HepG2 (cell line): ENCODE results near the gene KIZ. TPM values are rescaled to one million over a fixed set of nuclear protein-coding genes. Genes with fewer than 3 reads are reported as not detected.

Source experiments
- ATAC-seq: fragments of 200-7000 bp; cut with Tn5 transposase; 3 replicates; pipeline ENCODE4 v1.9.1; 2020; ENCODE audit warnings: mild to moderate bottlenecking, moderate library complexity
- BruUV-seq: library from RNA; stranded (reverse); fragments of 400-500 nt; replicated peaks from 2 replicates; lab custom pipeline; 2021; lab: Mats Ljungman, UMichigan
- CTCF ChIA-PET: fragments of 300-600 bp; formaldehyde crosslinking; extraction: SDS; loops from one replicate; lab custom pipeline; 2021; ENCODE audit warnings: low total read pairs, inconsistent platforms, low intra/inter-chr PET ratio; lab: Yijun Ruan, JAX
- POLR2A ChIA-PET: fragments of 350-600 bp; sonication (Branson Sonifier 250); formaldehyde crosslinking; loops from one replicate; lab custom pipeline; 2020; ENCODE audit warnings: antibody characterized with exemption, inconsistent platforms; lab: Yijun Ruan, JAX
- DNase-seq: peaks from one replicate; pipeline ENCODE4 v3.0.0-alpha.2; 2015; ENCODE audit warnings: low spot score
- FAIRE-seq: peaks from 3 replicates; lab custom pipeline; 2011; peaks lifted over from hg19 to GRCh38; lab: Jason Lieb, UNC
- H2AFZ ChIP-seq: one replicate; pipeline ENCODE4 v1.6.1; 2011; ENCODE audit warnings: low read length, inconsistent platforms
- H3K27ac ChIP-seq: fragments of 300-600 bp; 3 replicates; pipeline ENCODE4 v1.8.0; 2011; ENCODE audit warnings: mixed run types, mild to moderate bottlenecking, mixed read lengths, low read length, inconsistent platforms; ENCODE audit not compliant: insufficient read depth; ENCODE audit errors: extremely low read length
- H3K27me3 ChIP-seq, 2 experiments: fragments of 200-600 bp in 1 of 2; 2 replicates in 1 of 2; 3 replicates in 1 of 2; pipeline versions ENCODE4 v1.6.0 to v1.8.0; 2011; ENCODE audit warnings: low read length in 2 of 2, mild to moderate bottlenecking in 2 of 2, moderate library complexity in 2 of 2, inconsistent platforms in 1 of 2; ENCODE audit not compliant: insufficient read depth in 2 of 2, control insufficient read depth in 1 of 2
- H3K36me3 ChIP-seq, 2 experiments: fragments of 200-600 bp in 1 of 2; replicated peaks in 1 of 2; 2 replicates in 1 of 2; 3 replicates in 1 of 2; pipeline versions ENCODE4 v1.5.1 to v1.8.0; 2011; ENCODE audit warnings: low read length in 2 of 2, inconsistent platforms in 1 of 2; ENCODE audit not compliant: insufficient read depth in 2 of 2, control insufficient read depth in 1 of 2
- H3K4me1 ChIP-seq: 2 replicates; pipeline ENCODE4 v1.5.1; 2012; ENCODE audit warnings: low read length, inconsistent platforms; ENCODE audit not compliant: insufficient read depth
- H3K4me2 ChIP-seq: 2 replicates; pipeline ENCODE4 v1.6.0; 2011; ENCODE audit warnings: low read depth, low read length, inconsistent platforms
- H3K4me3 ChIP-seq, 3 experiments: fragments of 200-600 bp in 1 of 3; sonication (generic), shearing (Covaris generic) in 1 of 3; replicated peaks in 1 of 3; 2 replicates each; pipeline ENCODE4 v1.5.1; 2011 to 2016; ENCODE audit warnings: low read length in 3 of 3, inconsistent platforms in 2 of 3, low read depth in 2 of 3, mild to moderate bottlenecking in 2 of 3, control low read depth in 1 of 3, mixed read lengths in 1 of 3; ENCODE audit not compliant: insufficient read depth in 1 of 3
- H3K79me2 ChIP-seq: one replicate; pipeline ENCODE4 v1.6.1; 2011; ENCODE audit warnings: low read length, inconsistent platforms; ENCODE audit not compliant: insufficient read depth
- H3K9ac ChIP-seq: 2 replicates; pipeline ENCODE4 v1.6.0; 2011; ENCODE audit warnings: mild to moderate bottlenecking, low read depth, low read length, inconsistent platforms; ENCODE audit not compliant: insufficient read depth
- H3K9me3 ChIP-seq: 2 replicates; pipeline ENCODE4 v1.5.1; 2012; ENCODE audit warnings: mild to moderate bottlenecking, low read length
- H4K20me1 ChIP-seq: 2 replicates; pipeline ENCODE4 v1.6.0; 2011; ENCODE audit warnings: inconsistent platforms, mild to moderate bottlenecking, low read length, moderate library complexity; ENCODE audit not compliant: insufficient read depth
- HMG20A ChIP-seq: IDR thresholded peaks from 2 replicates; pipeline ENCODE4 v1.6.1; 2016; ENCODE audit warnings: borderline replicate concordance
- KLF16 ChIP-seq, 2 experiments: sonication (generic) in 1 of 2; formaldehyde crosslinking in 1 of 2; IDR thresholded peaks; 2 replicates each; pipeline versions ENCODE4 v1.6.1 to v1.8.0; 2016 to 2023; ENCODE audit warnings: missing genetic modification reagents in 2 of 2, missing compliant biosample characterization in 1 of 2
- ZKSCAN1 ChIP-seq: fragments of 150-350 bp; IDR thresholded peaks from 2 replicates; pipeline ENCODE4 v1.6.1; 2014; ENCODE audit warnings: low read length
- ZNF780A ChIP-seq: sonication (generic); formaldehyde crosslinking; IDR thresholded peaks from 2 replicates; pipeline ENCODE4 v1.8.0; 2022; ENCODE audit warnings: mild to moderate bottlenecking, missing genetic modification reagents, moderate library complexity
- WGBS: methylation state at CpG from one replicate; pipeline ENCODE4 v1.1.6; 2017; ENCODE audit warnings: low lambda C conversion rate; 5-methylcytosine and 5-hydroxymethylcytosine counted together
- in situ Hi-C: cut with HindIII; loops from 2 replicates; pipeline ENCODE4 v1.10.0; 2017; ENCODE audit warnings: low pct_unique_long_range_greater_than_20kb; ENCODE audit not compliant: extremely low pct_ligation_motif_present
- intact Hi-C: fragments of 100-400 bp; cut with micrococcal nuclease; formaldehyde crosslinking; loops from one replicate; pipeline ENCODE4 v1.10.0; 2022; ENCODE audit not compliant: unreplicated experiment
- polyA plus RNA-seq, 8 experiments: library from polyadenylated mRNA; depleted of rRNA in 3 of 8; stranded (reverse) in 7 of 8; unstranded in 1 of 8; fragments of >200 nt; fragmentation: Illumina TruSeq in 4 of 8; extraction: Trizol in 4 of 8; gene quantifications; 2 replicates each; pipeline versions ENCODE4 v1.2.1 to v1.2.3, GENCODE V29; 2011 to 2016; ENCODE audit warnings: low read depth in 4 of 8, missing spikeins in 1 of 8, mixed read lengths in 1 of 8; ENCODE audit not compliant: insufficient read depth in 1 of 8
- total RNA-seq, 5 experiments: library from RNA; depleted of rRNA; stranded (reverse); fragments of >200 nt; fragmentation: Illumina TruSeq; extraction: Trizol; gene quantifications; 2 replicates each; pipeline ENCODE4 v1.2.3, GENCODE V29; 2016; ENCODE audit warnings: low read depth in 1 of 5
- TF ChIP-seq, protein P1 (sequence below): sonication (generic); formaldehyde crosslinking; IDR thresholded peaks from 2 replicates; pipeline ENCODE4 v1.4.0; 2020; ENCODE audit warnings: mild to moderate bottlenecking, missing genetic modification reagents
- TF ChIP-seq, protein P2 (sequence below): sonication (generic); formaldehyde crosslinking; IDR thresholded peaks from 2 replicates; pipeline ENCODE4 v1.5.1; 2020; ENCODE audit warnings: missing genetic modification reagents, mild to moderate bottlenecking, borderline replicate concordance
- TF ChIP-seq, protein P3 (sequence below): sonication (generic); formaldehyde crosslinking; IDR thresholded peaks from 2 replicates; pipeline ENCODE4 v1.4.0; 2020; ENCODE audit warnings: missing genetic modification reagents, borderline replicate concordance
- TF ChIP-seq, protein P4 (sequence below): sonication (generic); formaldehyde crosslinking; IDR thresholded peaks from 2 replicates; pipeline ENCODE4 v1.4.0; 2020; ENCODE audit warnings: missing genetic modification reagents, mild to moderate bottlenecking, borderline replicate concordance
- TF ChIP-seq, protein P5 (sequence below): sonication (generic); formaldehyde crosslinking; IDR thresholded peaks from 2 replicates; pipeline ENCODE4 v1.8.0; 2022; ENCODE audit warnings: missing genetic modification reagents, low read depth, mild to moderate bottlenecking, borderline replicate concordance

Gene KIZ
- total and polyA plus RNA-seq, 2 of the 13 experiments (the other 11 are each of a cell fraction or from before 2014, with no cell fraction given), result 46.3 to 114 TPM

DNA sequence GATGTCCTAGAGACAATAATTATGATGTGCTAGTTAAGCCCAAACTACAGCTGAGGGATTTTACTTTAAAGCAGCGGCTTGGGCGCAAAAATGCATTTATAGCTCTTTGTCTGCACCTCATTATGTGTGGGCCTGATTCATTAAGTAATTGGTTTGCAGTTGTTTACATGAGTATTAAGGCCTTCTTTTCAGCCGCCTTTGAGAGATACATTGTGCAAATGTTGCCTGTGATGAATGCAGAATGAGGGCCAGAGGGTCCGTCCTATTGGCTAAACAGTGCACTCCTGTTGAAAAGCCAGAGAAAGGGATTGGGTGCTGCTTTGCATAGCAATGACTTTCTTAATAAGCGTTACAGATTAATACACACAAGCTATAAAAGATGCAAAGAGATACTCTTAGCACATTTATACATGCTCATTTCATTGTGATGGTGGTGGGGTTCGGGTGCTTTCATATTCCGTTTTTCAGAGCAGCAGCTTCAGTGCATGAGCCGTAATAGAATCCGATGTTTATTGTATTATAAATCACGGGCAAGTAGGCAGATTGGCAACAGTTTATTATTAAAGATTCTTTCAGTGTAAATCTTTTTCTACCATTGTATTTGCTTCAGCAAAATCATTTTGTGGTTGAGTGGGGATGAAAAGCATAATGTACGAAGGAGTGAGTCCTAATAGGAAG is 109.1 kb downstream of the KIZ start:
- H4K20me1 ChIP-seq, result peaks cover 6% of the 10 kb centered on the region
- no peaks in the 10 kb centered on the region for H3K79me2 ChIP-seq
- H3K9me3 ChIP-seq, result no peaks in the 10 kb centered on the region
- ChIA-PET CTCF (interaction anchor here (0.7 to 7.3 kb wide), 7 partner anchors 66 to 398 kb away, joined by 3 to 181 read pairs (median 7); no protein-coding TSS in a partner anchor), POLR2A (no interaction called here)
- BruUV-seq, result no TSS peak
- H3K4me1 ChIP-seq, result peaks cover 6% of the 10 kb centered on the region; the same call in 1 of the 2 replicates
- peaks cover 16 to 61% of the 10 kb centered on the region in 2 experiments for H3K36me3 ChIP-seq
- intact Hi-C loops, result loop anchor here (1.0 to 5.0 kb wide), 5 partner anchors 67 to 370 kb away; partner anchors contain the start of gene XRN2
- ATAC-seq, result no peak
- no peak overlapping the region for H3K27ac ChIP-seq
- no peaks in the 10 kb centered on the region for H3K27me3 ChIP-seq
- H3K4me3 ChIP-seq, result no peak overlapping the region
- no peak overlapping the region for H2AFZ ChIP-seq
- 95% methylated on average over 11 of the region's 11 CpGs for WGBS
- no peak overlapping the region for H3K9ac ChIP-seq
- no peak overlapping the region for H3K4me2 ChIP-seq
- no peak for FAIRE-seq
- TF ChIP-seq, protein P1, sequence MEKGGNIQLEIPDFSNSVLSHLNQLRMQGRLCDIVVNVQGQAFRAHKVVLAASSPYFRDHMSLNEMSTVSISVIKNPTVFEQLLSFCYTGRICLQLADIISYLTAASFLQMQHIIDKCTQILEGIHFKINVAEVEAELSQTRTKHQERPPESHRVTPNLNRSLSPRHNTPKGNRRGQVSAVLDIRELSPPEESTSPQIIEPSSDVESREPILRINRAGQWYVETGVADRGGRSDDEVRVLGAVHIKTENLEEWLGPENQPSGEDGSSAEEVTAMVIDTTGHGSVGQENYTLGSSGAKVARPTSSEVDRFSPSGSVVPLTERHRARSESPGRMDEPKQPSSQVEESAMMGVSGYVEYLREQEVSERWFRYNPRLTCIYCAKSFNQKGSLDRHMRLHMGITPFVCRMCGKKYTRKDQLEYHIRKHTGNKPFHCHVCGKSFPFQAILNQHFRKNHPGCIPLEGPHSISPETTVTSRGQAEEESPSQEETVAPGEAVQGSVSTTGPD (CRISPR knock-in tag), result no peak
- TF ChIP-seq, protein P2, sequence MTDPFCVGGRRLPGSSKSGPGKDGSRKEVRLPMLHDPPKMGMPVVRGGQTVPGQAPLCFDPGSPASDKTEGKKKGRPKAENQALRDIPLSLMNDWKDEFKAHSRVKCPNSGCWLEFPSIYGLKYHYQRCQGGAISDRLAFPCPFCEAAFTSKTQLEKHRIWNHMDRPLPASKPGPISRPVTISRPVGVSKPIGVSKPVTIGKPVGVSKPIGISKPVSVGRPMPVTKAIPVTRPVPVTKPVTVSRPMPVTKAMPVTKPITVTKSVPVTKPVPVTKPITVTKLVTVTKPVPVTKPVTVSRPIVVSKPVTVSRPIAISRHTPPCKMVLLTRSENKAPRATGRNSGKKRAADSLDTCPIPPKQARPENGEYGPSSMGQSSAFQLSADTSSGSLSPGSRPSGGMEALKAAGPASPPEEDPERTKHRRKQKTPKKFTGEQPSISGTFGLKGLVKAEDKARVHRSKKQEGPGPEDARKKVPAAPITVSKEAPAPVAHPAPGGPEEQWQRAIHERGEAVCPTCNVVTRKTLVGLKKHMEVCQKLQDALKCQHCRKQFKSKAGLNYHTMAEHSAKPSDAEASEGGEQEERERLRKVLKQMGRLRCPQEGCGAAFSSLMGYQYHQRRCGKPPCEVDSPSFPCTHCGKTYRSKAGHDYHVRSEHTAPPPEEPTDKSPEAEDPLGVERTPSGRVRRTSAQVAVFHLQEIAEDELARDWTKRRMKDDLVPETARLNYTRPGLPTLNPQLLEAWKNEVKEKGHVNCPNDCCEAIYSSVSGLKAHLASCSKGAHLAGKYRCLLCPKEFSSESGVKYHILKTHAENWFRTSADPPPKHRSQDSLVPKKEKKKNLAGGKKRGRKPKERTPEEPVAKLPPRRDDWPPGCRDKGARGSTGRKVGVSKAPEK (CRISPR knock-in tag), result no peak
- TF ChIP-seq HMG20A (CRISPR knock-in tag) (no peak), ZKSCAN1 (no peak), ZNF780A (CRISPR knock-in tag) (no peak), KLF16 (CRISPR knock-in tag; IDR thresholded peaks at IDR 0.05) (no peak)
- TF ChIP-seq, protein P3, sequence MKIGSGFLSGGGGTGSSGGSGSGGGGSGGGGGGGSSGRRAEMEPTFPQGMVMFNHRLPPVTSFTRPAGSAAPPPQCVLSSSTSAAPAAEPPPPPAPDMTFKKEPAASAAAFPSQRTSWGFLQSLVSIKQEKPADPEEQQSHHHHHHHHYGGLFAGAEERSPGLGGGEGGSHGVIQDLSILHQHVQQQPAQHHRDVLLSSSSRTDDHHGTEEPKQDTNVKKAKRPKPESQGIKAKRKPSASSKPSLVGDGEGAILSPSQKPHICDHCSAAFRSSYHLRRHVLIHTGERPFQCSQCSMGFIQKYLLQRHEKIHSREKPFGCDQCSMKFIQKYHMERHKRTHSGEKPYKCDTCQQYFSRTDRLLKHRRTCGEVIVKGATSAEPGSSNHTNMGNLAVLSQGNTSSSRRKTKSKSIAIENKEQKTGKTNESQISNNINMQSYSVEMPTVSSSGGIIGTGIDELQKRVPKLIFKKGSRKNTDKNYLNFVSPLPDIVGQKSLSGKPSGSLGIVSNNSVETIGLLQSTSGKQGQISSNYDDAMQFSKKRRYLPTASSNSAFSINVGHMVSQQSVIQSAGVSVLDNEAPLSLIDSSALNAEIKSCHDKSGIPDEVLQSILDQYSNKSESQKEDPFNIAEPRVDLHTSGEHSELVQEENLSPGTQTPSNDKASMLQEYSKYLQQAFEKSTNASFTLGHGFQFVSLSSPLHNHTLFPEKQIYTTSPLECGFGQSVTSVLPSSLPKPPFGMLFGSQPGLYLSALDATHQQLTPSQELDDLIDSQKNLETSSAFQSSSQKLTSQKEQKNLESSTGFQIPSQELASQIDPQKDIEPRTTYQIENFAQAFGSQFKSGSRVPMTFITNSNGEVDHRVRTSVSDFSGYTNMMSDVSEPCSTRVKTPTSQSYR, result no peak
- TF ChIP-seq, protein P4, sequence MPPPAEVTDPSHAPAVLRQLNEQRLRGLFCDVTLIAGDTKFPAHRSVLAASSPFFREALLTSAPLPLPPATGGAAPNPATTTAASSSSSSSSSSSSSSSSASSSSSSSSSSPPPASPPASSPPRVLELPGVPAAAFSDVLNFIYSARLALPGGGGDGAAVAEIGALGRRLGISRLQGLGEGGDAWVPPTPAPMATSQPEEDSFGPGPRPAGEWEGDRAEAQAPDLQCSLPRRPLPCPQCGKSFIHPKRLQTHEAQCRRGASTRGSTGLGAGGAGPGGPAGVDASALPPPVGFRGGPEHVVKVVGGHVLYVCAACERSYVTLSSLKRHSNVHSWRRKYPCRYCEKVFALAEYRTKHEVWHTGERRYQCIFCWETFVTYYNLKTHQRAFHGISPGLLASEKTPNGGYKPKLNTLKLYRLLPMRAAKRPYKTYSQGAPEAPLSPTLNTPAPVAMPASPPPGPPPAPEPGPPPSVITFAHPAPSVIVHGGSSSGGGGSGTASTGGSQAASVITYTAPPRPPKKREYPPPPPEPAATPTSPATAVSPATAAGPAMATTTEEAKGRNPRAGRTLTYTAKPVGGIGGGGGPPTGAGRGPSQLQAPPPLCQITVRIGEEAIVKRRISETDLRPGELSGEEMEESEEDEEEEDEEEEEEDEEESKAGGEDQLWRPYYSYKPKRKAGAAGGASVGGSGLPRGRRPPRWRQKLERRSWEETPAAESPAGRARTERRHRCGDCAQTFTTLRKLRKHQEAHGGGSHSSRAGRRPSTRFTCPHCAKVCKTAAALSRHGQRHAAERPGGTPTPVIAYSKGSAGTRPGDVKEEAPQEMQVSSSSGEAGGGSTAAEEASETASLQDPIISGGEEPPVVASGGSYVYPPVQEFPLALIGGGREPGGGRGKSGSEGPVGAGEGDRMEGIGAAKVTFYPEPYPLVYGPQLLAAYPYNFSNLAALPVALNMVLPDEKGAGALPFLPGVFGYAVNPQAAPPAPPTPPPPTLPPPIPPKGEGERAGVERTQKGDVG (CRISPR knock-in tag), result no peak
- TF ChIP-seq, protein P5, sequence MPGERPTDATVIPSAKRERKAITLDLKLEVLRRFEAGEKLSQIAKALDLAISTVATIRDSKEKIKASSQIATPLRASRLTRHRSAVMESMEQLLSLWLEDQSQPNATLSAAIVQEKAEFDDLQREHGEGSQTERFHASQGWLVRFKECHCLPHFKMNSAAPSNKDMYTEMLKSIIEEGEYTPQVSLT, result no peak
- no peak for DNase-seq
- in situ Hi-C loops, result loop anchor here (5.0 to 10.0 kb wide), 2 partner anchors 267 to 370 kb away; no protein-coding TSS in a partner anchor
